A673 (cell line): ENCODE measurements around the gene APAF1.

ENCODE experiments used
- CTCF ChIP-seq: fragments of 300-800, 200-600 bp; sonication (generic); conservative IDR thresholded peaks from 2 replicates; pipeline ENCODE4 v1.5.1; 2017; ENCODE audit warnings: low read depth, mild to moderate bottlenecking, antibody characterized with exemption, low read length, moderate library complexity, mixed read lengths
- EZH2 ChIP-seq: fragments of 200-600 bp; sonication (generic); IDR thresholded peaks from 2 replicates; pipeline ENCODE4 v1.6.1; 2017; ENCODE audit warnings: borderline replicate concordance, low read depth, mild to moderate bottlenecking, mixed read lengths, antibody characterized with exemption, low read length; ENCODE audit not compliant: poor library complexity, severe bottlenecking

DNA sequence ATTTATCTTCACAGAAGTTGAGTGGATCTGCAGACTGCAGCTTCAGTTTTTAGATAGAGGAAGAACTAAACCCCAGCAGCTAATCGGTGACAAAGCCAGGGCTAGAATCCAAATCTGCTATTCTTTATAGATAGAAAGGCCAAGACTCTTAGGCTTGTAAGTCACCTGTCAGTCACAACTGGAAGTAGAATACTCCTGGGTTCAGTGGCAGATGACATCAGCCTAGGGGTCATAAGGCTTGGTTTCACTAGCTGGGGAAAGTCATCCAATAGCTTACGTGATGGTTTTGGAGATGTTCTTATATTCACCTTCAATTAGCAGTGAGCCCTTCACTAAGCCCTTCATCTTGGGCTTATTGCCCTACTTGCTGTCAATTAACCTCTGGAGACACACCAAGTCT is 93.4 kb downstream of the APAF1 start:
- TF ChIP-seq CTCF (no peak), EZH2 (no peak)
